Esophagus muscularis mucosa (tissue), 4 donors: ENCODE data around the gene RPS6KB1.

ENCODE experiments used
- CTCF ChIP-seq, 3 experiments: fragments of 200-600 bp in 2 of 3; fragments of 450-650 bp in 1 of 3; sonication (generic) in 2 of 3; IDR thresholded peaks; one replicate each; pipeline ENCODE4 v1.5.1; 2017 to 2019; ENCODE audit warnings: antibody characterized with exemption in 3 of 3, mild to moderate bottlenecking in 2 of 3, moderate library complexity in 1 of 3
- EP300 ChIP-seq: sonication (generic); formaldehyde crosslinking; IDR thresholded peaks from one replicate; pipeline ENCODE4 v1.6.1; 2017; ENCODE audit warnings: antibody characterized with exemption
- POLR2A ChIP-seq: fragments of 450-650 bp; IDR thresholded peaks from one replicate; pipeline ENCODE4 v1.6.1; 2017; ENCODE audit warnings: antibody characterized with exemption, moderate library complexity, mild to moderate bottlenecking, low read depth
- POLR2AphosphoS5 ChIP-seq, 2 donors: sonication (generic); formaldehyde crosslinking; IDR thresholded peaks; one replicate each; pipeline ENCODE4 v1.6.1; 2017; ENCODE audit warnings: antibody characterized with exemption in 2 of 2

- TF ChIP-seq POLR2A (no peak), CTCF (IDR thresholded peaks at IDR 0.05) (no peak), POLR2AphosphoS5 (IDR thresholded peaks at IDR 0.05) (no peak), EP300 (no peak)
These were observed 44.6 kb upstream of the RPS6KB1 start for GRCh38 chr17:59848385-59848668.
